HG03135 (cell line): ENCODE measurements around the gene RNF167.
A peak's percentile ranks its signal among the peaks of the same experiment; 100 is the strongest.

Experiments
- ATAC-seq: cut with Tn5 transposase; IDR thresholded peaks from one replicate; pipeline ENCODE4 v1.9.1; 2021; ENCODE audit warnings: mild to moderate bottlenecking, moderate library complexity; ENCODE audit not compliant: unreplicated experiment

RNF167 gene

GRCh38 chr17:4950075-4950745, 10.1 kb downstream of the RNF167 start:
- peak; percentile 2 for ATAC-seq

- ATAC-seq, result no peak
Observed at GRCh38 chr17:4950746-4951204, 10.7 kb downstream of the RNF167 start, which contains the start of gene ENO3. ENO3 (plus strand) TSS chr17:4951119; CDS start chr17:4951830, 711 bp downstream.

GRCh38 chr17:4951486-4951885, 11.4 kb downstream of the RNF167 start:
- ATAC-seq, result no peak

GRCh38 chr17:4953451-4953961, 13.4 kb downstream of the RNF167 start:
- no peak for ATAC-seq

- ATAC-seq, result no peak
Observed at GRCh38 chr17:4955091-4955490, 15.0 kb downstream of the RNF167 start.

- no peak for ATAC-seq
Observed at GRCh38 chr17:4956493-4957061, 16.5 kb downstream of the RNF167 start.

GRCh38 chr17:4958102-4958501, 18.0 kb downstream of the RNF167 start:
- no peak for ATAC-seq

- no peak for ATAC-seq
Observed at GRCh38 chr17:4959261-4959965, 19.3 kb downstream of the RNF167 start.

- ATAC-seq, result no peak
Observed at GRCh38 chr17:4960279-4960922, 20.3 kb downstream of the RNF167 start.

GRCh38 chr17:4965311-4965986, 25.4 kb downstream of the RNF167 start:
- ATAC-seq, result no peak

- ATAC-seq, result peak; percentile 84
Observed at GRCh38 chr17:4966844-4967538, 26.9 kb downstream of the RNF167 start.

GRCh38 chr17:4967539-4968485, 27.7 kb downstream of the RNF167 start, which contains the start of gene SPAG7:
SPAG7 (minus strand) TSS chr17:4967817; CDS start chr17:4967804, 13 bp downstream.
- ATAC-seq, result peak; percentile 68

- no peak for ATAC-seq
Observed at GRCh38 chr17:4968486-4969046, 28.5 kb downstream of the RNF167 start.

GRCh38 chr17:4969047-4969550, 29.0 kb downstream of the RNF167 start:
- ATAC-seq, result no peak

GRCh38 chr17:4969551-4970173, 29.6 kb downstream of the RNF167 start:
- no peak for ATAC-seq

GRCh38 chr17:4970273-4970672, 30.2 kb downstream of the RNF167 start:
- ATAC-seq, result no peak

GRCh38 chr17:4971826-4972225, 31.8 kb downstream of the RNF167 start:
- no peak for ATAC-seq

GRCh38 chr17:4972322-4972721, 32.3 kb downstream of the RNF167 start:
- ATAC-seq, result no peak
